Inflammatory macrophage treated with lipopolysaccharide for 1 hour (primary cell): ENCODE results near the gene SLC27A2.

Experiments used
- DNase-seq, 2 donors: peaks; one replicate each; pipeline ENCODE4 v3.0.0-alpha.2; 2020 to 2022

The SLC27A2 gene

GRCh38 chr15:50244959-50245624, 63.1 kb downstream of the SLC27A2 start:
- no peak for DNase-seq

GRCh38 chr15:50246631-50247030, 64.6 kb downstream of the SLC27A2 start:
- DNase-seq: peak; percentile 39 to 49

GRCh38 chr15:50247819-50248655, 66.0 kb downstream of the SLC27A2 start:
- DNase-seq: peak; percentile 64 to 70

- DNase-seq: no peak
Measured at GRCh38 chr15:50248994-50249582, 67.1 kb downstream of the SLC27A2 start.

GRCh38 chr15:50249704-50250103, 67.7 kb downstream of the SLC27A2 start:
- DNase-seq: no peak

GRCh38 chr15:50250760-50251394, 68.9 kb downstream of the SLC27A2 start:
- DNase-seq: no peak

GRCh38 chr15:50251638-50252182, 69.7 kb downstream of the SLC27A2 start:
- no peak for DNase-seq

- no peak for DNase-seq
Measured at GRCh38 chr15:50252556-50252955, 70.6 kb downstream of the SLC27A2 start.

GRCh38 chr15:50256188-50257041, 74.4 kb downstream of the SLC27A2 start:
- DNase-seq: no peak

GRCh38 chr15:50257332-50257731, 75.3 kb downstream of the SLC27A2 start:
- DNase-seq: no peak

- DNase-seq: peak; percentile 61 to 70
Measured at GRCh38 chr15:50257924-50258323, 75.9 kb downstream of the SLC27A2 start.

- no peak for DNase-seq
Measured at GRCh38 chr15:50259276-50259675, 77.3 kb downstream of the SLC27A2 start.

GRCh38 chr15:50260969-50261496, 79.0 kb downstream of the SLC27A2 start:
- no peak for DNase-seq

- no peak for DNase-seq
Measured at GRCh38 chr15:50261981-50262380, 80.0 kb downstream of the SLC27A2 start.

- no peak for DNase-seq
Measured at GRCh38 chr15:50262533-50262932, 80.5 kb downstream of the SLC27A2 start.

GRCh38 chr15:50265620-50266019, 83.6 kb downstream of the SLC27A2 start, which contains the start of gene HDC:
Gene HDC (minus strand): TSS chr15:50265726. CDS start chr15:50265623, 103 bp downstream.
- no peak for DNase-seq

GRCh38 chr15:50267577-50267976, 85.6 kb downstream of the SLC27A2 start:
- no peak for DNase-seq

- DNase-seq: no peak
Measured at GRCh38 chr15:50275091-50275490, 93.1 kb downstream of the SLC27A2 start.

GRCh38 chr15:50275908-50276307, 93.9 kb downstream of the SLC27A2 start:
- DNase-seq: no peak

GRCh38 chr15:50277370-50277769, 95.4 kb downstream of the SLC27A2 start:
- DNase-seq: peak; percentile 67 to 71

- peak; percentile 35 to 41 for DNase-seq
Measured at GRCh38 chr15:50278496-50278895, 96.5 kb downstream of the SLC27A2 start.

GRCh38 chr15:50280271-50280670, 98.3 kb downstream of the SLC27A2 start:
- no peak for DNase-seq
